Activated B cell treated with CpG ODN at 0.5 μM for 24 hours (primary cell): ENCODE measurements around the gene COL4A6. TPM values are rescaled to one million over a fixed set of nuclear protein-coding genes. Genes with fewer than 3 reads are reported as not detected.

Experiments
- ATAC-seq: fragments of 200-7000 bp; cut with Tn5 transposase; one replicate; pipeline ENCODE4 v1.10.0; 2021; ENCODE audit warnings: low read depth, mild to moderate bottlenecking, moderate library complexity
- CTCF ChIA-PET: fragments of 350-600 bp; sonication (Branson Sonifier 250); formaldehyde crosslinking; loops from one replicate; lab custom pipeline; 2021; ENCODE audit warnings: antibody characterized with exemption; lab: Charles Lee
- POLR2A ChIA-PET: fragments of 350-600 bp; sonication (Branson Sonifier 250); formaldehyde crosslinking; loops from one replicate; lab custom pipeline; 2021; ENCODE audit warnings: antibody characterized with exemption; lab: Charles Lee
- DNase-seq: peaks from one replicate; pipeline ENCODE4 v3.0.0; 2022
- H3K27ac Mint-ChIP-seq: one replicate; pipeline ENCODE4 v1.8.0; 2020; ENCODE audit warnings: mixed read lengths
- H3K27me3 Mint-ChIP-seq: one replicate; pipeline ENCODE4 v1.8.0; 2021; ENCODE audit warnings: mixed read lengths
- H3K36me3 Mint-ChIP-seq: one replicate; pipeline ENCODE4 v1.8.0; 2021; ENCODE audit warnings: low read depth, mixed read lengths
- H3K4me1 Mint-ChIP-seq: one replicate; pipeline ENCODE4 v1.8.0; 2021; ENCODE audit warnings: mixed read lengths
- H3K4me3 Mint-ChIP-seq: one replicate; pipeline ENCODE4 v1.8.0; 2020; ENCODE audit warnings: mild to moderate bottlenecking, mixed read lengths
- H3K9me3 Mint-ChIP-seq: one replicate; pipeline ENCODE4 v1.8.0; 2020; ENCODE audit warnings: mixed read lengths
- CTCF ChIP-seq: fragments of 200-600 bp; IDR thresholded peaks from one replicate; pipeline ENCODE4 v1.8.0; 2022; ENCODE audit warnings: antibody characterized with exemption, mild to moderate bottlenecking
- intact Hi-C: fragments of 100-400 bp; cut with micrococcal nuclease; formaldehyde crosslinking; loops from one replicate; pipeline ENCODE4 v1.15.1; 2024
- total RNA-seq: library from RNA; stranded (reverse); gene quantifications from 2 replicates; pipeline ENCODE4 v1.2.3, GENCODE V29; 2022

COL4A6 gene
- total RNA-seq, 1 donor from 2014 or later = not detected

DNA sequence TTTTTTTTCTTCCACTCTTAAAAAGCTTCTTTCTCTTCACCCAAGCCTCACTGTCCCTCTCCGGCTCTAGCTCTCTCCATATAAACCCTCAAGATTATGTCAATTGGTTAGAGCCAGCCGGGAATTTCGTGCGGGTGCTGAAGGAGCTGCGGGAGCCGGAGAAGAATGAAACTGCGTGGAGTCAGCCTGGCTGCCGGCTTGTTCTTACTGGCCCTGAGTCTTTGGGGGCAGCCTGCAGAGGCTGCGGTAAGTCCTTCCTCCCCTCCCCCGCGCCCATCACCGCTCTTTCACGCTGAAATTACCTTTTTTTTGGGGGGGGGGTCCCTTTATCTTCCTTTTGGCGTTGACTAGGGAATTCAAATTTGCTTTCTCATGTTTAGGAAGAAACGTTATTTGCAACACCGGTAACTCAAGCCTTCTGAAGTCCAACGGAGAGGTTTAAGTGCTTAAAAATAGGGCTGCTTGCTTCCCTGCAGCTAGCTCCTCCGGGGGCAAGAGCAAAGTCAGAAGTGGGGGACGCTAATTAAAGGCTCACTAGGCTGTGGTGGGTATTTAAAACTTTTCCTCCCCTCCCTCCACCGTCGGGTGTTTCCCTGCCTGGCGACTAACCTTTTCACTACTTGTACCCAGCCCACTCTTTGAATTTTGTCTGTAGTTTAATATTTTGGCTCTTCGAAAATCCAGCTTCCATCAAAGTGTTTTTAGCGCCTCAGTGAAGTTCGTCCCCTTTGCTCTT is 1.9 kb upstream of the COL4A6 start:
- no peak for TF ChIP-seq CTCF
- intact Hi-C loops = no loop called here
- ATAC-seq (no peak), DNase-seq (no peak)
- no peak overlapping the region for H3K27ac Mint-ChIP-seq
- H3K36me3 Mint-ChIP-seq = no peaks in the 10 kb centered on the region
- ChIA-PET CTCF (no interaction called here), POLR2A (no interaction called here)
- peaks cover 9% of the 10 kb centered on the region for H3K4me1 Mint-ChIP-seq
- H3K9me3 Mint-ChIP-seq = no peaks in the 10 kb centered on the region
- peaks cover 6% of the 10 kb centered on the region for H3K27me3 Mint-ChIP-seq
- peak overlapping the region; percentile 32 for H3K4me3 Mint-ChIP-seq

GRCh38 chrX:108439426-108439942 is 1.3 kb upstream of the COL4A6 start, which contains the start of gene COL4A5:
COL4A5 (plus strand) TSS chrX:108439838; CDS start chrX:108440126, 288 bp downstream.
- no peak for TF ChIP-seq CTCF
- peaks cover 6% of the 10 kb centered on the region for H3K27me3 Mint-ChIP-seq
- no peak within 1 kb of the TSS for H3K27ac Mint-ChIP-seq
- no peak for ATAC-seq
- POLR2A ChIA-PET = no interaction called here
- no peaks in the 10 kb centered on the region for H3K9me3 Mint-ChIP-seq
- H3K4me3 Mint-ChIP-seq = peak within 1 kb of the TSS; percentile 32
- CTCF ChIA-PET = no interaction called here
- no peaks in the 10 kb centered on the region for H3K36me3 Mint-ChIP-seq
- peaks cover 9% of the 10 kb centered on the region for H3K4me1 Mint-ChIP-seq
- DNase-seq = no peak
- intact Hi-C loops = no loop called here

DNA sequence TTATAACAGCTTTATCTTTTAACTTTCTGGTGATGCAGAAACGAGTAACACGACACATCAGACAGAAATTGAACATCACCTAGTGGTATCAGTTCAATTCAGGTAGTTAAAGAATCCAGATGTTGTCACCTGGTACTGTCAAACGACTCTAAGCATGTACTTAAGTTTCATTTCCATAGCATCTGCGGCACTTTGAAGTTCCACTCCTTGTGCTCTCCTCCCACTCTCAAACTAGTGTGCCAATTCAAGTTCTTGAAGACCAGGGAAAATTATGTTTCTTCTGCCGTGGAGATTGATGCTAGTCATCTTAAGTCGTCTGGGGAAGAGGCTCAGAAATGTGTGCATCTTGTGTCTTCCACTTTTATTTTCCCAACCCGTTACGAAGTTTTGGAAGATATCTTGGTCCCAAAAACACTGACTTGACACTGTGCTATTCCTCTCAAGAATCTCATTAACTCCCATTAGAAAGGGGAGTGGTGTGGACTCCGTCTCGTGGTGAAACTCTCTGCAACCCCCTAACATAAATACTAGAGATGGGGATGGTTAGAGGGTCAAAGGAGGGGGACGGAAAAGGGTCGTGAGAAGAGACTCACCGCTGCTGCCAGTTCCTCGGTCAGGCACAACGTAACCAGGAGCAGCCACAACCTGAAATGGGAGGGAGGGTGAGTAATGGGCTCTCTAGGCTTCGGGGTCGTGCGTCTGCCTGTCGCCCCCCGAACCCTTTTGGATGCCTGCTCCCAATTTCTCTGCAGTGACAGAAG is 693 bp downstream of the COL4A6 start:
- no peaks in the 10 kb centered on the region for H3K9me3 Mint-ChIP-seq
- no peaks in the 10 kb centered on the region for H3K36me3 Mint-ChIP-seq
- ChIA-PET CTCF (no interaction called here), POLR2A (no interaction called here)
- H3K27me3 Mint-ChIP-seq = peaks cover 6% of the 10 kb centered on the region
- TF ChIP-seq CTCF = no peak
- H3K27ac Mint-ChIP-seq = no peak overlapping the region
- ATAC-seq = no peak
- intact Hi-C loops = no loop called here
- DNase-seq = no peak
- H3K4me1 Mint-ChIP-seq = peaks cover 9% of the 10 kb centered on the region
- H3K4me3 Mint-ChIP-seq = no peak overlapping the region

DNA sequence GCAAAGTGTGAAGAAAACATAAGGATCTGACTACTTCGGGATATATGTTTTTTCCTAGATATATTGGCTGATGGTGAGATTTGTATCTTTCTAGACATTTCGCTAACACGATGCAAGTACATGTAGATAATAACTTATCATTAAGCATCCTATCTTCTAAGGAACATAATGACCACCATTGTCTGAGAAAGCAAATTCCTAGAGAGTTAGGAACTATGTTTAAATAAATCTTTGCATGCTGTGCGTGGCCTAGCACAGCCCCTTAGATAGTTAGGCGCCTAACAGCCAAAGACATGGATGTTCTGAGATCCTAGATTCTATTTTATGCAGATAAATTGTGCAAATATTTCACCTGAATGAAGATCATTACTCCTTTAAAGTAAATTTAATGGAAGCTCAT is 3.0 kb downstream of the COL4A6 start:
- Mint-ChIP-seq H3K36me3 (no peaks in the 10 kb centered on the region), H3K9me3 (no peaks in the 10 kb centered on the region), H3K27me3 (peaks cover 6% of the 10 kb centered on the region), H3K4me1 (peaks cover 6% of the 10 kb centered on the region), H3K27ac (no peak overlapping the region), H3K4me3 (no peak overlapping the region)
- POLR2A ChIA-PET = no interaction called here
- CTCF ChIA-PET = no interaction called here
- TF ChIP-seq CTCF = no peak
- intact Hi-C loops = no loop called here
- ATAC-seq (no peak), DNase-seq (no peak)

DNA sequence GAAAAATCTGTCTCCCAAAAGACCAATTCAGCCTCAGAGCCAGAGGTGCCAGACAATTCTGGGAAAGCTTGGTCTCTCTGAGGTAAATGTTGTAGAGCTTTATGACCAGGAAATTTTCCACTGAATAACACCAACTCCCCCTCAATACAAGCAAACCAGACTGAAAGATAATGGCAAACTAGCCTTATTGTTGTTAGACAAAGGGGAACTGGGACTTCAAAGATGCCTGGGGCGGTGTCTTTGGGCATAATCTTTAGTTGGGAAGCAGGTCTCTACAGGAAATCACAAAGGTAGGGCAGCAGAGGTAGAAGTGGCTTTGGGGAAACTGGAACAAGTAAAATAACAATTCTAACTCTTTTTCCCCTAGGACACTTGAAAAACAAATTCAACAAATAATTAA is 12.0 kb downstream of the COL4A6 start:
- Mint-ChIP-seq H3K27me3 (no peaks in the 10 kb centered on the region), H3K9me3 (no peaks in the 10 kb centered on the region), H3K36me3 (no peaks in the 10 kb centered on the region), H3K4me1 (no peaks in the 10 kb centered on the region), H3K4me3 (no peak overlapping the region), H3K27ac (no peak overlapping the region)
- POLR2A ChIA-PET = no interaction called here
- intact Hi-C loops = no loop called here
- no peak for TF ChIP-seq CTCF
- DNase-seq (no peak), ATAC-seq (no peak)
- CTCF ChIA-PET = no interaction called here
